Upper lobe of left lung (tissue), 6 donors: Measurements from ENCODE around the gene DNAAF5. TPM values are rescaled to one million over a fixed set of nuclear protein-coding genes. Genes with fewer than 3 reads are reported as not detected.

Experiments used
- ATAC-seq, 2 donors: fragments of 200-7000 bp; cut with Tn5 transposase; one replicate each; pipeline ENCODE4 v1.9.1; 2022; ENCODE audit warnings: mild to moderate bottlenecking in 2 of 2, moderate library complexity in 2 of 2; ENCODE audit not compliant: low FRiP score in 2 of 2
- DNase-seq, 2 donors: peaks; one replicate each; pipeline ENCODE4 v3.0.0-alpha.2; 2019 to 2020
- H3K27ac ChIP-seq, 4 donors: fragments of 200-600 bp; sonication (generic); one replicate each; pipeline ENCODE4 v1.5.1; 2016 to 2019
- H3K27me3 ChIP-seq, 4 donors: fragments of 200-600 bp; sonication (generic); one replicate each; pipeline ENCODE4 v1.5.1; 2017 to 2019
- H3K36me3 ChIP-seq, 4 donors: fragments of 200-600 bp; sonication (generic); one replicate each; pipeline ENCODE4 v1.5.1; 2016 to 2019
- H3K4me1 ChIP-seq, 4 donors: fragments of 200-600 bp; sonication (generic); one replicate each; pipeline ENCODE4 v1.5.1; 2018 to 2019
- H3K4me3 ChIP-seq, 4 donors: fragments of 200-600 bp; sonication (generic); one replicate each; pipeline ENCODE4 v1.5.1; 2017 to 2019; ENCODE audit warnings: mild to moderate bottlenecking in 2 of 4, moderate library complexity in 1 of 4
- H3K9me3 ChIP-seq, 4 donors: fragments of 200-600 bp; sonication (generic); one replicate each; pipeline ENCODE4 v1.5.1; 2018 to 2019
- EP300 ChIP-seq, 4 donors: sonication (generic); formaldehyde crosslinking; IDR thresholded peaks; one replicate each; pipeline ENCODE4 v1.5.1; 2017; ENCODE audit warnings: antibody characterized with exemption in 4 of 4, control low read depth in 2 of 4
- POLR2A ChIP-seq, 4 donors: fragments of 450-650 bp; IDR thresholded peaks; one replicate each; pipeline ENCODE4 v1.5.1; 2016 to 2017; ENCODE audit warnings: antibody characterized with exemption in 4 of 4, mild to moderate bottlenecking in 2 of 4
- POLR2AphosphoS5 ChIP-seq, 2 donors: sonication (generic); formaldehyde crosslinking; IDR thresholded peaks; one replicate each; pipeline ENCODE4 v1.5.1; 2017; ENCODE audit warnings: antibody characterized with exemption in 2 of 2
- WGBS, 2 donors: methylation state at CpG; one replicate each; pipeline ENCODE4 v1.1.5; 2017 to 2018; 5-methylcytosine and 5-hydroxymethylcytosine counted together
- total RNA-seq, 6 donors: library from RNA; depleted of rRNA in 4 of 6; stranded (reverse); fragments of >200 nt in 4 of 6; gene quantifications; one replicate each; pipeline versions ENCODE4 v1.1.0 to v1.2.1, GENCODE V29; 2016 to 2021
- TF ChIP-seq, protein P1 (sequence below), 6 experiments: fragments of 450-650 bp in 4 of 6; fragments of 200-600 bp in 2 of 6; sonication (generic) in 2 of 6; IDR thresholded peaks; one replicate each; pipeline ENCODE4 v1.5.1; 2016 to 2019; ENCODE audit warnings: antibody characterized with exemption in 6 of 6
- donor health status: DM: no; HTN: no; CAD: no; lungs with moderate emphysema.
- donor health status: DM: no; HTN: yes; CAD: no; lungs with severe emphysema.

DNAAF5 gene
- total RNA-seq, 6 donors from 2014 or later, result 18.2 to 35.6 (median 26.4) TPM

DNA sequence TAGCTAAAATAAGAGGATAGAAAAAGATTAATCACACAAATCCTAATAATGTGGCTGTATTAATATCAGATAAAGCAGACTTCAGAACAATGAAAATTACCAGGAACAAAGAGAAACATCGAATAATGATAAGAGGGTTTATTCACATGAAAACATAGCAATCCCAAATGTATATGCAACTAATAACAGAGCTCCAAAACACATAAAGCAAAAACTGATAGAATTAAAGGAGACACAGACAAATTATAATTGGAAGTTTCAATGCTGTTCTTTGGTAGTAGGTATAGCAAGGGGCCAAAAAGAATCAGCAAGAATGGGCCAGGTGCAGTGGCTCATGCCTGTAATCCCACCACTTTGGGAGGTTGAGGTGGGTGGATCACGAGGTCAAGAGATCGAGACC lies 23.4 kb upstream of the DNAAF5 start:
- no peaks in the 10 kb centered on the region for H3K36me3 ChIP-seq
- H3K9me3 ChIP-seq, result peaks cover 0 to 5% (median 2%) of the 10 kb centered on the region in 4 donors
- H3K4me1 ChIP-seq, result peaks cover 4 to 23% (median 19%) of the 10 kb centered on the region in 4 donors
- DNase-seq (no peak), ATAC-seq (no peak)
- no peak overlapping the region for H3K4me3 ChIP-seq
- no peaks in the 10 kb centered on the region for H3K27me3 ChIP-seq
- no peak overlapping the region for H3K27ac ChIP-seq
- 88 to 96% methylated on average over 3 of the region's 3 CpGs for WGBS, 2 donors
- TF ChIP-seq, protein P1, sequence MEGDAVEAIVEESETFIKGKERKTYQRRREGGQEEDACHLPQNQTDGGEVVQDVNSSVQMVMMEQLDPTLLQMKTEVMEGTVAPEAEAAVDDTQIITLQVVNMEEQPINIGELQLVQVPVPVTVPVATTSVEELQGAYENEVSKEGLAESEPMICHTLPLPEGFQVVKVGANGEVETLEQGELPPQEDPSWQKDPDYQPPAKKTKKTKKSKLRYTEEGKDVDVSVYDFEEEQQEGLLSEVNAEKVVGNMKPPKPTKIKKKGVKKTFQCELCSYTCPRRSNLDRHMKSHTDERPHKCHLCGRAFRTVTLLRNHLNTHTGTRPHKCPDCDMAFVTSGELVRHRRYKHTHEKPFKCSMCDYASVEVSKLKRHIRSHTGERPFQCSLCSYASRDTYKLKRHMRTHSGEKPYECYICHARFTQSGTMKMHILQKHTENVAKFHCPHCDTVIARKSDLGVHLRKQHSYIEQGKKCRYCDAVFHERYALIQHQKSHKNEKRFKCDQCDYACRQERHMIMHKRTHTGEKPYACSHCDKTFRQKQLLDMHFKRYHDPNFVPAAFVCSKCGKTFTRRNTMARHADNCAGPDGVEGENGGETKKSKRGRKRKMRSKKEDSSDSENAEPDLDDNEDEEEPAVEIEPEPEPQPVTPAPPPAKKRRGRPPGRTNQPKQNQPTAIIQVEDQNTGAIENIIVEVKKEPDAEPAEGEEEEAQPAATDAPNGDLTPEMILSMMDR (IDR thresholded peaks at IDR 0.05), result no peak
- TF ChIP-seq EP300 (IDR thresholded peaks at IDR 0.05) (no peak), POLR2AphosphoS5 (IDR thresholded peaks at IDR 0.05) (no peak), POLR2A (IDR thresholded peaks at IDR 0.05) (no peak)

- Histone ChIP-seq H3K27ac (peak overlapping the region in 2 of 4 donors; percentile 45 to 53), H3K9me3 (peaks cover 0 to 5% (median 2%) of the 10 kb centered on the region in 4 donors), H3K4me1 (peaks cover 6 to 23% (median 14%) of the 10 kb centered on the region in 4 donors), H3K27me3 (peaks cover 0 to 4% (median under 1%) of the 10 kb centered on the region in 4 donors), H3K36me3 (no peaks in the 10 kb centered on the region), H3K4me3 (no peak overlapping the region)
- TF ChIP-seq EP300 (IDR thresholded peaks at IDR 0.05), result no peak
- TF ChIP-seq POLR2AphosphoS5 (IDR thresholded peaks at IDR 0.05), result peak in 1 of 2 donors; percentile 35
- 36 to 51% methylated on average over 5 to 7 of the region's 7 CpGs for WGBS, 2 donors
- ATAC-seq (no peak), DNase-seq (no peak)
Observed at GRCh38 chr7:706721-707120, 19.8 kb upstream of the DNAAF5 start.

GRCh38 chr7:707296-708000 lies 19.1 kb upstream of the DNAAF5 start:
- H3K9me3 ChIP-seq, result peaks cover 0 to 5% (median 2%) of the 10 kb centered on the region in 4 donors
- ATAC-seq, result no peak
- WGBS, 2 donors, result 82% methylated on average over 16 to 17 of the region's 17 CpGs
- TF ChIP-seq POLR2AphosphoS5 (IDR thresholded peaks at IDR 0.05) (no peak), EP300 (IDR thresholded peaks at IDR 0.05) (no peak), POLR2A (IDR thresholded peaks at IDR 0.05) (no peak)
- TF ChIP-seq, protein P1 (IDR thresholded peaks at IDR 0.05), result no peak
- peaks cover 0 to 9% (median 3%) of the 10 kb centered on the region in 4 donors for H3K27me3 ChIP-seq
- no peaks in the 10 kb centered on the region for H3K36me3 ChIP-seq
- no peak for DNase-seq
- H3K27ac ChIP-seq, result peak overlapping the region in 2 of 4 donors; percentile 27 to 45
- H3K4me1 ChIP-seq, result peaks cover 9 to 31% (median 16%) of the 10 kb centered on the region in 4 donors
- H3K4me3 ChIP-seq, result no peak overlapping the region

GRCh38 chr7:710161-710560 lies 16.3 kb upstream of the DNAAF5 start:
- ATAC-seq, result no peak
- 85 to 88% methylated on average over 14 of the region's 14 CpGs for WGBS, 2 donors
- Histone ChIP-seq H3K4me1 (peaks cover 9 to 31% (median 12%) of the 10 kb centered on the region in 4 donors), H3K27ac (no peak overlapping the region), H3K4me3 (peak overlapping the region in 1 of 4 donors; percentile 62), H3K9me3 (no peaks in the 10 kb centered on the region), H3K27me3 (peaks cover 0 to 10% (median 4%) of the 10 kb centered on the region in 4 donors), H3K36me3 (no peaks in the 10 kb centered on the region)
- no peak for TF ChIP-seq POLR2AphosphoS5 (IDR thresholded peaks at IDR 0.05)
- no peak for DNase-seq

GRCh38 chr7:711093-711921 lies 15.2 kb upstream of the DNAAF5 start:
- Histone ChIP-seq H3K9me3 (no peaks in the 10 kb centered on the region), H3K4me3 (peak overlapping the region; percentile 28 to 65 (median 60)), H3K27me3 (peaks cover 0 to 10% (median 4%) of the 10 kb centered on the region in 4 donors), H3K27ac (peak overlapping the region; percentile 34 to 85 (median 79)), H3K36me3 (no peaks in the 10 kb centered on the region), H3K4me1 (peaks cover 5 to 28% (median 7%) of the 10 kb centered on the region in 4 donors)
- ATAC-seq (no peak), DNase-seq (peak in 1 of 2 donors; percentile 84)
- TF ChIP-seq POLR2A (IDR thresholded peaks at IDR 0.05) (no peak), EP300 (IDR thresholded peaks at IDR 0.05) (no peak), POLR2AphosphoS5 (IDR thresholded peaks at IDR 0.05) (no peak)
- TF ChIP-seq, protein P1 (IDR thresholded peaks at IDR 0.05), result no peak
- WGBS, 2 donors, result 47 to 78% methylated on average over 17 to 40 of the region's 45 CpGs
